GM12872 (cell line): ENCODE measurements around the gene NCOR1.
A peak's percentile ranks its signal among the peaks of the same experiment; 100 is the strongest.

Source experiments
- TF ChIP-seq, protein P1 (sequence below): IDR thresholded peaks from 3 replicates; pipeline ENCODE4 v1.5.1; 2011; ENCODE audit warnings: low read depth, mild to moderate bottlenecking, low read length, moderate library complexity; ENCODE audit not compliant: insufficient read depth

The NCOR1 gene

DNA sequence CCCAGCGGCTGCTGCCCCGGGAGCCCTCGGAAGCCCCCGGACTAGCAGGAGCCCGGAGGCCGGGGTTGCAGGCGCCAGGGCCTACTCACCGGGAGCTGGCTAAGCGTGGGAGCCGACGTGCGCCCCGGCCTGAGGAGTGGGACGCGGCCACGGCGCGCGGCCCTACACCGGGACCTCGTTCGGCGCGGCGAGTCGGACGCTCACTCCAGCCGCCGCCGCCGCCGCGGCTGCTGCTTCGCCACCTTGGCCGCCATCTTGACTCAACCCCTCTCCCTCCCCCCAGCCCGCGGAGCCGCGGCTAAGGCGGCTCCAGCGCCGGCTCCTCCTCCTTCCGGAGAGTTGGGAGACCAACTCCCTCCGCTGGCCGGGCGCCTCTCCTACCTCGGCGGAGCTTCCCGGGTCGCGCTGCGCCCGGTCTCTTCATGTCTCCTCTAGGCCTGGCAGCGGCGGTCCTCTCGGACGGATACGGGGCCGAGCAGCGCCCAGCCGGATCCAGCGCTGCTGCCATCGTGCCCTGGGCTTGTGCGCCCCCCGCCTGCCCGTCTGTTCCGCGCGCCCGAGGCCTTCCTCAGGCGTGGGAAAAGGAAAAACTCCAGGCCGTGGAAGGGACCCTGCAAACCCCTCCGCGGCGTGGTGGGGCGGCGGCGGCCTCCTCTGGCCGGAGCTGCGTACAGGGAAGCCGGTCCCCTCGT lies at the start of gene NCOR1:
Gene NCOR1, minus strand, starts transcription at position 262 of the 692 bp plus-strand sequence. CDS start 20,965 bp downstream, outside the sequence.
- TF ChIP-seq, protein P1, sequence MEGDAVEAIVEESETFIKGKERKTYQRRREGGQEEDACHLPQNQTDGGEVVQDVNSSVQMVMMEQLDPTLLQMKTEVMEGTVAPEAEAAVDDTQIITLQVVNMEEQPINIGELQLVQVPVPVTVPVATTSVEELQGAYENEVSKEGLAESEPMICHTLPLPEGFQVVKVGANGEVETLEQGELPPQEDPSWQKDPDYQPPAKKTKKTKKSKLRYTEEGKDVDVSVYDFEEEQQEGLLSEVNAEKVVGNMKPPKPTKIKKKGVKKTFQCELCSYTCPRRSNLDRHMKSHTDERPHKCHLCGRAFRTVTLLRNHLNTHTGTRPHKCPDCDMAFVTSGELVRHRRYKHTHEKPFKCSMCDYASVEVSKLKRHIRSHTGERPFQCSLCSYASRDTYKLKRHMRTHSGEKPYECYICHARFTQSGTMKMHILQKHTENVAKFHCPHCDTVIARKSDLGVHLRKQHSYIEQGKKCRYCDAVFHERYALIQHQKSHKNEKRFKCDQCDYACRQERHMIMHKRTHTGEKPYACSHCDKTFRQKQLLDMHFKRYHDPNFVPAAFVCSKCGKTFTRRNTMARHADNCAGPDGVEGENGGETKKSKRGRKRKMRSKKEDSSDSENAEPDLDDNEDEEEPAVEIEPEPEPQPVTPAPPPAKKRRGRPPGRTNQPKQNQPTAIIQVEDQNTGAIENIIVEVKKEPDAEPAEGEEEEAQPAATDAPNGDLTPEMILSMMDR = peak; percentile 44; the same call in 2 of the 3 replicates

DNA sequence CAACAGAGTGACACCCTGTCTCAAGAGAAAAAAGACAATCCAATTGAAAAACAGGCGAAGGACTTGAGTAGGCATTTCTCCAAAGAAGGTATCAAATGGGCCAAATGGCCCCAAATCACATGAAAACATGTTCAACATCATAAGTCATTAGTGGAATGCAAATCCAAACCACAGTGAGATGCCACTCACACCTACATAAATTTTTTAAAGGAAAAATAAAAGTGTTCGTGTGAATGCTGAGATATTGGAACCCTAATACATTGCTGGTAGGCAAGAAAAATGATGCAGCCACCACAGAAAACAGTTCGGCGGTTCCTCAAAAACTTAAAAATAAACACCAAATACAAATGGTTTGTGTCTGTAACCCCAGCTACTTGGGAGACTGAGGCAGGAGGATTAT lies 46.9 kb upstream of the NCOR1 start:
- TF ChIP-seq, protein P1 = no peak

DNA sequence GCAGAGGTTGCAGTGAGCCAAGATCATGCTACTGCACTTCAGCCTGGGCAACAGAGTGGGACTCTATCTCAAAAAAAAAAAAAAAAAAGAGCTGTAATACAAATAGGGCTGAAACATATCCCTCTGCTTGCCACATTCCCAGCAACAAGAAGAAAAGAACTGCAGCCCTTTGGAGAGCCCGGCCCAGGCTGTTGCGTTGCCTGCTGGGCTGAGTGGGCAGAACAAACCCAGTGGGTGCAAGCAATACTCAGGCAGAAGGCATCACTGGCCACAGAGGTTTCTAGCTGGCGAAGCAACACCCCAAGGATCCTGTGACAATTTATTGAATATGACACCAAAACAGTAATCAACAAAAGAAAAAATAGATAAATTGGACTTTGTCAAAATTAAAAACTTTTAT lies 45.7 kb upstream of the NCOR1 start:
- TF ChIP-seq, protein P1 = no peak

DNA sequence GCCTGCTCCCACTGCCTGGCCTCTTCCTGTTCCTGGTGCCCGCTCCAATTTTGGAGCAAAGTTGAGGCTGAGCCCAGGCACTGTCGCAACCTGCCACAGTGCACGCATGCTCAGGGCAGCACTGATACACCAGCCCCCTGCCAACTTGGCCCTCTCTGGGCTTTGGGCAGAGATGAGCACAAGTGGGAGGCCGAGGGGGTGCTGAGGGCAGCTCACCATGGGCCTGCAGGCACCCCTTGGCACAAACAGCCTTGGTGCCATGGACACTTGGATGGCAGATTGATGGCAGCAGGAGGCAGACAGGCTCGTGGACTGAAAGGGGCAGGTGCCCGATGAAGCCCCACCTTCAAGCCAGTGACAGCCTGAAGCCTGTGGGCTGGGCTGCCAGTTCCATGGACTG lies 44.6 kb upstream of the NCOR1 start:
- TF ChIP-seq, protein P1 = no peak

DNA sequence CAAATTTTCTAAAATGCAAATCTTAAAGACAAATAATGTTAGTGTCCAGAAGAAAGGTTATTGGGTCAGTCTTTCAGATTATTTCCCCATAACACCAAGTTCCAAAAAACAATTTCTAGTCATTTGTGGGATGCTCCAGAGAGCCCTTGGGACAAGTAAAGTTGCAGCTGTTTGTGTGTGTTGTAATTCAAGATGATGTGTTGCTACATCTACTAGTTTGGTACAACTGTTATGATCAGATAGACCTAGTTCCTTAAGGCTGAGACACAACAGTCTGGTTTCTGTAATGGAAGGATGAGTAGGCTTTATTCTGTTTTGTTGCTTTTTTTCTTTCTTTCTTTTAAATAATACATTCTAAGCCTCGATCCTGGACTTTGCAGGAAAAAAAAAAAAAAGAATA lies 43.6 kb upstream of the NCOR1 start:
- TF ChIP-seq, protein P1 = no peak

DNA sequence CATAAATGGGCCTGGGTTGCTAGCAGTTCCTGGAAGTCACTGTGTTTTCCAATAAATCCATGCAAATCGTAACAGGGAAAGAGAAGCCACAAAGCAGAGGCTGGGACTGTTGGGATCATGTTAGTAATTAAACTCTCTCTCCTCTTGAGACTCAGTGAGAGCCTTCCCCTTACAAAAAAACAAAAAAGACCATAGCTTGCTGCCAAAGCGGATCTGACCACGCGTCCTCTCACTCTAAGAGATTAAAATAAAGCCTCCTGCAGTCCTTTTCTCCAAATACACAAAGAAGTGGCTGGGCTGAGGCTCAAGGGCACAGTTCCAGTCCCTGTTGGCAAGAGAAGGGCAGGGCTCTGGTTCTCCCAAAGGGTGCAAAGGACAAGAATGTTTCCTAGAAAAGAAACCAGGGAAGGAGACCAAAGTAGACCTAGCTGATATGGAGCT lies 40.2 kb upstream of the NCOR1 start:
- TF ChIP-seq, protein P1 = no peak

DNA sequence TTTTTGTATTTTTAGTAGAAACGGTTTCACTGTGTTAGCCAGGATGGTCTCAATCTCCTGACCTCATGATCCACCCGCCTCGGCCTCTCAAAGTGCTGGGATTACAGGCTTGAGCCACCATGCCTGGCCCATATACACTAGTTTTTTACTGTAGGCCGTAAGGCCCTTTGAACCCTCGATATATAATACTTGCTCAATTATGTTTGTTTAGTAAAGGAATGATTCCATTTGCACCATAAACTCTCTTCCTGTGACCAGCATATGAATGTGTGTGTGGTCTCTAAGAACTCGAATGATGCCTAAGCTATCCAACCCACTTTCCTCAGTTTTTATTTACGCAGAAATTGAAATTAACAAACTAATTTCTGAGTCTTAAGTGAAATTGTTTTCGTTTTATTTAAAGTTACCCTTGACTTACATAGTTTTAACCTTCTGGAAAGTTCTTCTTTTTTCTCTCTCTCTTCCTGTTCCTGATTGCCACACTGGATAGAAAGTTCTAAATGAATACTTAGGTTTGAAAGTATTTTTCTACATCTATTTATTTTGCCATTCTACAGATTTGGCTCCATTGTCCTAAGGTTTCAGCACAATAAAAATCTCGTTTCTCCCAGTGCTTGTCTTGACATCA lies 39.6 kb upstream of the NCOR1 start:
- TF ChIP-seq, protein P1 = no peak
